Adrenal gland (tissue), 5 donors: Measurements from ENCODE around the gene ARL17B.
"Not testable (repeated sequence)": the region's sequence is repeated elsewhere in the genome, so short reads cannot be mapped to it uniquely, and the experiment has no call there.

ENCODE experiments used
- POLR2A ChIP-seq, 2 donors: fragments of 450-650 bp; IDR thresholded peaks; one replicate each; pipeline ENCODE4 v1.6.1; 2017; ENCODE audit warnings: antibody characterized with exemption in 2 of 2, mild to moderate bottlenecking in 2 of 2, moderate library complexity in 1 of 2
- TF ChIP-seq, protein P1 (sequence below), 6 experiments: fragments of 450-650 bp in 4 of 6; fragments of 200-600 bp in 2 of 6; sonication (generic) in 1 of 6; IDR thresholded peaks; 1 replicate in 5 of 6; 2 replicates in 1 of 6; pipeline versions ENCODE4 v1.5.1 to v1.8.0; 2016 to 2021; ENCODE audit warnings: antibody characterized with exemption in 6 of 6, mild to moderate bottlenecking in 2 of 6, moderate library complexity in 1 of 6
- donor health status: DM: no; HTN: no; CAD: no.

DNA sequence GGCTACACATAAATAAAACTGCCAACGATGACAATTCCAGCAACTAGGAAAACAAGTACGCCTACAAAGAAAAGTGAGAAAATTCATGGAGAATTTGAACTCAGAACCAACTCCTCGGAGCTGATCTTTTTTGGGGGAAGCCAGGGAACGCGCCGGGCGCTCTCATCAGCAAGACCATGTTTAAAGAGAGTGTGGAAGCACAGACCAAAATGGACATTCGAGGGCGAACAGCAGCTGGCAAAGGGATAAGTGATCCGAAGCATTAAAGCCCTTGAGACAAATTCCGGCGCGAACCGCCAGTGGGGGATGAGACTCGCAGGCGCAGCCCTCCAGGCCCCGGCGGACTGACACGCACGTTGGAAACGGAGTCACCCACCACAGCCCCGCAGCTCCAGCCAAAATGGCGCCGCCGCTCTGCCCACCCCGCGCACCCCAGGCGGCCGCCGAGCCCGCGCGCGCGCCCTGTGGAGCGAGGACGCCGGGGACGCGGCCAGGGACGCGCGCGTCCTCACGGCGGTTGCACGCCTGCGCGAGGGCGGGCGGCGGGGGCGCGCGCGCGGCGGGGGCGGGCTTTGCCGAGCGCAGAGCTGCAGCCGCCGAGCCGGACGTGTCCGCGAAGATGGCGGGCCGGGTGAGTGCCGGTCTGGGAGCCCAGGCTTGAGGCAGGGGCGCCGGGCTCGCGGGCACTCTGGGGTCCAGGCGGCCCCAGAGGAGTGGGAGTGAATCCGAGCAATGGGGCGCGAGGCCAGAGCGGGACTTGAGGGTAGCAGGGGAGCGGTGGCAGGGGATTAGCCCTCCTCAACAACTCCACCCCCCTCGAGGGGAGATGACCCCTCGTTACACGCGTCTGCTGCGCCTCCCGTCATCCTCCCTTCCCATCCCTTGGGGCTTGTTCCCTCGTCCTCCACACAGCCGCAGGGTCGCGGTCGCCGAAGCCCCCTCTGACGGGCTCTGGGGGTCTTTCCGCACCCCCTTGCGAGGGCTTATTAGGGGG, 11.0 kb upstream of the ARL17B start:
- TF ChIP-seq, protein P1, sequence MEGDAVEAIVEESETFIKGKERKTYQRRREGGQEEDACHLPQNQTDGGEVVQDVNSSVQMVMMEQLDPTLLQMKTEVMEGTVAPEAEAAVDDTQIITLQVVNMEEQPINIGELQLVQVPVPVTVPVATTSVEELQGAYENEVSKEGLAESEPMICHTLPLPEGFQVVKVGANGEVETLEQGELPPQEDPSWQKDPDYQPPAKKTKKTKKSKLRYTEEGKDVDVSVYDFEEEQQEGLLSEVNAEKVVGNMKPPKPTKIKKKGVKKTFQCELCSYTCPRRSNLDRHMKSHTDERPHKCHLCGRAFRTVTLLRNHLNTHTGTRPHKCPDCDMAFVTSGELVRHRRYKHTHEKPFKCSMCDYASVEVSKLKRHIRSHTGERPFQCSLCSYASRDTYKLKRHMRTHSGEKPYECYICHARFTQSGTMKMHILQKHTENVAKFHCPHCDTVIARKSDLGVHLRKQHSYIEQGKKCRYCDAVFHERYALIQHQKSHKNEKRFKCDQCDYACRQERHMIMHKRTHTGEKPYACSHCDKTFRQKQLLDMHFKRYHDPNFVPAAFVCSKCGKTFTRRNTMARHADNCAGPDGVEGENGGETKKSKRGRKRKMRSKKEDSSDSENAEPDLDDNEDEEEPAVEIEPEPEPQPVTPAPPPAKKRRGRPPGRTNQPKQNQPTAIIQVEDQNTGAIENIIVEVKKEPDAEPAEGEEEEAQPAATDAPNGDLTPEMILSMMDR (IDR thresholded peaks at IDR 0.05), result not testable (repeated sequence)
- not testable (repeated sequence) for TF ChIP-seq POLR2A (IDR thresholded peaks at IDR 0.05)
